Ecto neural progenitor cell (in vitro differentiated cells): ENCODE measurements around the gene PLA2G3.
"Not testable (repeated sequence)": the region's sequence is repeated elsewhere in the genome, so short reads cannot be mapped to it uniquely, and the experiment has no call there.

ENCODE experiments used
- DNase-seq: peaks from one replicate; pipeline ENCODE4 v3.0.0-alpha.2; 2018; ENCODE audit warnings: low spot score

Gene PLA2G3

GRCh38 chr22:31099841-31100761 lies 40.2 kb downstream of the PLA2G3 start:
- DNase-seq = no peak

GRCh38 chr22:31099386-31099785 lies 40.9 kb downstream of the PLA2G3 start:
- DNase-seq = no peak

- peak; percentile 90 for DNase-seq
Observed at GRCh38 chr22:31098632-31099110, 41.6 kb downstream of the PLA2G3 start.

GRCh38 chr22:31097941-31098631 lies 42.2 kb downstream of the PLA2G3 start:
- DNase-seq = no peak

GRCh38 chr22:31097539-31097938 lies 42.8 kb downstream of the PLA2G3 start:
- DNase-seq = not testable (repeated sequence)

- no peak for DNase-seq
Observed at GRCh38 chr22:31096657-31097279, 43.5 kb downstream of the PLA2G3 start.

- no peak for DNase-seq
Observed at GRCh38 chr22:31095637-31096249, 44.6 kb downstream of the PLA2G3 start.

- DNase-seq = no peak
Observed at GRCh38 chr22:31094741-31095140, 45.6 kb downstream of the PLA2G3 start.

- peak; percentile 38 for DNase-seq
Observed at GRCh38 chr22:31094021-31094551, 46.2 kb downstream of the PLA2G3 start.

GRCh38 chr22:31093086-31093850 lies 47.0 kb downstream of the PLA2G3 start:
- peak; percentile 42 for DNase-seq

GRCh38 chr22:31092161-31092560 lies 48.1 kb downstream of the PLA2G3 start:
- peak; percentile 37 for DNase-seq

- peak; percentile 49 for DNase-seq
Observed at GRCh38 chr22:31091106-31091975, 49.0 kb downstream of the PLA2G3 start.

- peak; percentile 41 for DNase-seq
Observed at GRCh38 chr22:31090217-31091085, 49.9 kb downstream of the PLA2G3 start.

- DNase-seq = peak; percentile 69
Observed at GRCh38 chr22:31089160-31090100, 50.9 kb downstream of the PLA2G3 start.

GRCh38 chr22:31088233-31088986 lies 51.9 kb downstream of the PLA2G3 start:
- no peak for DNase-seq

GRCh38 chr22:31087744-31088215 lies 52.5 kb downstream of the PLA2G3 start:
- DNase-seq = no peak
